ENCODE results near the gene ADARB1.

Gene ADARB1

GRCh38 chr21:45114072-45114471 is 39.7 kb downstream of the ADARB1 start:
- DNase-seq (ENCODE audit: low read depth, low spot score), result no peak
- Histone ChIP-seq H3K4me3 (ENCODE audit: insufficient read length, low read depth) (no peak overlapping the region), H3K9me3 (ENCODE audit: insufficient read depth, low read length) (no peaks in the 10 kb centered on the region), H3K9ac (ENCODE audit: insufficient read length, low read depth) (no peak overlapping the region), H3K4me1 (ENCODE audit: insufficient read depth, insufficient read length) (no peaks in the 10 kb centered on the region), H3K27me3 (ENCODE audit: insufficient read depth, insufficient read length) (no peaks in the 10 kb centered on the region), H3K36me3 (ENCODE audit: insufficient read depth, insufficient read length, low read length) (no peaks in the 10 kb centered on the region)
- TF ChIP-seq SUZ12 (IDR thresholded peaks at IDR 0.05; ENCODE audit: extremely low read depth, insufficient read depth, insufficient read length), result no peak
- TF ChIP-seq YY1 (IDR thresholded peaks at IDR 0.05; ENCODE audit: insufficient read depth, insufficient read length), result no peak
- TF ChIP-seq ZNF274 (IDR thresholded peaks at IDR 0.05; ENCODE audit: low read depth, low read length), result no peak

- H3K36me3 ChIP-seq (ENCODE audit: insufficient read depth, insufficient read length, low read length), result no peaks in the 10 kb centered on the region
- TF ChIP-seq SUZ12 (IDR thresholded peaks at IDR 0.05; ENCODE audit: extremely low read depth, insufficient read depth, insufficient read length) (no peak), ZNF274 (IDR thresholded peaks at IDR 0.05; ENCODE audit: low read depth, low read length) (no peak), YY1 (IDR thresholded peaks at IDR 0.05; ENCODE audit: insufficient read depth, insufficient read length) (no peak)
- H3K4me3 ChIP-seq (ENCODE audit: insufficient read length, low read depth), result no peak overlapping the region
- no peaks in the 10 kb centered on the region for H3K4me1 ChIP-seq (ENCODE audit: insufficient read depth, insufficient read length)
- DNase-seq (ENCODE audit: low read depth, low spot score), result no peak
- H3K9ac ChIP-seq (ENCODE audit: insufficient read length, low read depth), result no peak overlapping the region
- no peaks in the 10 kb centered on the region for H3K9me3 ChIP-seq (ENCODE audit: insufficient read depth, low read length)
- H3K27me3 ChIP-seq (ENCODE audit: insufficient read depth, insufficient read length), result no peaks in the 10 kb centered on the region
These were observed 40.1 kb downstream of the ADARB1 start for GRCh38 chr21:45114475-45114874.

- Histone ChIP-seq H3K4me1 (ENCODE audit: insufficient read depth, insufficient read length) (no peaks in the 10 kb centered on the region), H3K9me3 (ENCODE audit: insufficient read depth, low read length) (no peaks in the 10 kb centered on the region), H3K4me3 (ENCODE audit: insufficient read length, low read depth) (no peak overlapping the region), H3K27me3 (ENCODE audit: insufficient read depth, insufficient read length) (no peaks in the 10 kb centered on the region), H3K36me3 (ENCODE audit: insufficient read depth, insufficient read length, low read length) (peaks cover 2% of the 10 kb centered on the region), H3K9ac (ENCODE audit: insufficient read length, low read depth) (no peak overlapping the region)
- DNase-seq (ENCODE audit: low read depth, low spot score), result no peak
- no peak for TF ChIP-seq YY1 (IDR thresholded peaks at IDR 0.05; ENCODE audit: insufficient read depth, insufficient read length)
- no peak for TF ChIP-seq ZNF274 (IDR thresholded peaks at IDR 0.05; ENCODE audit: low read depth, low read length)
- TF ChIP-seq SUZ12 (IDR thresholded peaks at IDR 0.05; ENCODE audit: extremely low read depth, insufficient read depth, insufficient read length), result no peak
These were observed 40.8 kb downstream of the ADARB1 start for GRCh38 chr21:45115141-45115540.

GRCh38 chr21:45116066-45116465 is 41.7 kb downstream of the ADARB1 start:
- no peak for DNase-seq (ENCODE audit: low read depth, low spot score)

GRCh38 chr21:45117314-45117713 is 42.9 kb downstream of the ADARB1 start:
- Histone ChIP-seq H3K4me3 (ENCODE audit: insufficient read length, low read depth) (no peak overlapping the region), H3K9me3 (ENCODE audit: insufficient read depth, low read length) (no peaks in the 10 kb centered on the region), H3K27me3 (ENCODE audit: insufficient read depth, insufficient read length) (no peaks in the 10 kb centered on the region), H3K9ac (ENCODE audit: insufficient read length, low read depth) (no peak overlapping the region), H3K4me1 (ENCODE audit: insufficient read depth, insufficient read length) (no peaks in the 10 kb centered on the region), H3K36me3 (ENCODE audit: insufficient read depth, insufficient read length, low read length) (peaks cover 3% of the 10 kb centered on the region)
- TF ChIP-seq ZNF274 (IDR thresholded peaks at IDR 0.05; ENCODE audit: low read depth, low read length) (no peak), YY1 (IDR thresholded peaks at IDR 0.05; ENCODE audit: insufficient read depth, insufficient read length) (no peak), SUZ12 (IDR thresholded peaks at IDR 0.05; ENCODE audit: extremely low read depth, insufficient read depth, insufficient read length) (no peak)
- no peak for DNase-seq (ENCODE audit: low read depth, low spot score)

More at GRCh38 chr21:45116066-45116465, 41.7 kb downstream of the ADARB1 start:
- no peak overlapping the region for H3K9ac ChIP-seq (ENCODE audit: insufficient read length, low read depth)
- no peak overlapping the region for H3K4me3 ChIP-seq (ENCODE audit: insufficient read length, low read depth)
- H3K4me1 ChIP-seq (ENCODE audit: insufficient read depth, insufficient read length), result no peaks in the 10 kb centered on the region
- H3K27me3 ChIP-seq (ENCODE audit: insufficient read depth, insufficient read length), result no peaks in the 10 kb centered on the region
- peaks cover 3% of the 10 kb centered on the region for H3K36me3 ChIP-seq (ENCODE audit: insufficient read depth, insufficient read length, low read length)
- H3K9me3 ChIP-seq (ENCODE audit: insufficient read depth, low read length), result no peaks in the 10 kb centered on the region
- TF ChIP-seq ZNF274 (IDR thresholded peaks at IDR 0.05; ENCODE audit: low read depth, low read length) (no peak), YY1 (IDR thresholded peaks at IDR 0.05; ENCODE audit: insufficient read depth, insufficient read length) (no peak), SUZ12 (IDR thresholded peaks at IDR 0.05; ENCODE audit: extremely low read depth, insufficient read depth, insufficient read length) (no peak)

- TF ChIP-seq SUZ12 (IDR thresholded peaks at IDR 0.05; ENCODE audit: extremely low read depth, insufficient read depth, insufficient read length) (no peak), ZNF274 (IDR thresholded peaks at IDR 0.05; ENCODE audit: low read depth, low read length) (no peak), YY1 (IDR thresholded peaks at IDR 0.05; ENCODE audit: insufficient read depth, insufficient read length) (no peak)
- Histone ChIP-seq H3K4me1 (ENCODE audit: insufficient read depth, insufficient read length) (no peaks in the 10 kb centered on the region), H3K4me3 (ENCODE audit: insufficient read length, low read depth) (no peak overlapping the region), H3K36me3 (ENCODE audit: insufficient read depth, insufficient read length, low read length) (peaks cover 3% of the 10 kb centered on the region), H3K9ac (ENCODE audit: insufficient read length, low read depth) (no peak overlapping the region), H3K9me3 (ENCODE audit: insufficient read depth, low read length) (no peaks in the 10 kb centered on the region), H3K27me3 (ENCODE audit: insufficient read depth, insufficient read length) (no peaks in the 10 kb centered on the region)
- DNase-seq (ENCODE audit: low read depth, low spot score), result no peak
These were observed 43.7 kb downstream of the ADARB1 start for GRCh38 chr21:45118099-45118498.

GRCh38 chr21:45119812-45120211 is 45.4 kb downstream of the ADARB1 start:
- Histone ChIP-seq H3K36me3 (ENCODE audit: insufficient read depth, insufficient read length, low read length) (peaks cover 3% of the 10 kb centered on the region), H3K4me1 (ENCODE audit: insufficient read depth, insufficient read length) (no peaks in the 10 kb centered on the region), H3K9me3 (ENCODE audit: insufficient read depth, low read length) (no peaks in the 10 kb centered on the region), H3K4me3 (ENCODE audit: insufficient read length, low read depth) (no peak overlapping the region), H3K9ac (ENCODE audit: insufficient read length, low read depth) (no peak overlapping the region), H3K27me3 (ENCODE audit: insufficient read depth, insufficient read length) (no peaks in the 10 kb centered on the region)
- no peak for TF ChIP-seq YY1 (IDR thresholded peaks at IDR 0.05; ENCODE audit: insufficient read depth, insufficient read length)
- TF ChIP-seq SUZ12 (IDR thresholded peaks at IDR 0.05; ENCODE audit: extremely low read depth, insufficient read depth, insufficient read length), result no peak
- TF ChIP-seq ZNF274 (IDR thresholded peaks at IDR 0.05; ENCODE audit: low read depth, low read length), result no peak
- no peak for DNase-seq (ENCODE audit: low read depth, low spot score)

All from NT2/D1 (cell line).